Brain microvascular endothelial cell (primary cell): ENCODE results near the gene GRIA1.

ENCODE experiments used
- DNase-seq: peaks from one replicate; pipeline ENCODE4 v3.0.0-alpha.2; 2020
- H3K27ac ChIP-seq: fragments of 250-450 bp; sonication (Bioruptor Pico); 2 replicates; pipeline ENCODE4 v1.5.1; 2020; ENCODE audit warnings: mild to moderate bottlenecking, moderate library complexity
- H3K27me3 ChIP-seq: fragments of 250-450 bp; sonication (Bioruptor Pico); replicated peaks from 2 replicates; pipeline ENCODE4 v1.5.1; 2020; ENCODE audit warnings: mild to moderate bottlenecking
- H3K36me3 ChIP-seq: fragments of 250-450 bp; sonication (Bioruptor Pico); replicated peaks from 2 replicates; pipeline ENCODE4 v1.5.1; 2020; ENCODE audit warnings: mild to moderate bottlenecking
- H3K4me3 ChIP-seq: 2 replicates; pipeline ENCODE4 v1.5.1; 2011; ENCODE audit warnings: low read depth, mild to moderate bottlenecking, control low read depth, low read length, moderate library complexity
- in situ Hi-C: cut with HindIII; loops from 2 replicates; pipeline ENCODE4 v1.10.0; 2017; ENCODE audit warnings: low sequenced_read_pairs, low pct_ligation_motif_present
- TF ChIP-seq, protein P1 (sequence below): IDR thresholded peaks from 2 replicates; pipeline ENCODE4 v1.5.1; 2011; ENCODE audit warnings: low read depth, mild to moderate bottlenecking, moderate library complexity, low read length, control low read depth, inconsistent platforms; ENCODE audit errors: missing control alignments

GRIA1 gene

DNA sequence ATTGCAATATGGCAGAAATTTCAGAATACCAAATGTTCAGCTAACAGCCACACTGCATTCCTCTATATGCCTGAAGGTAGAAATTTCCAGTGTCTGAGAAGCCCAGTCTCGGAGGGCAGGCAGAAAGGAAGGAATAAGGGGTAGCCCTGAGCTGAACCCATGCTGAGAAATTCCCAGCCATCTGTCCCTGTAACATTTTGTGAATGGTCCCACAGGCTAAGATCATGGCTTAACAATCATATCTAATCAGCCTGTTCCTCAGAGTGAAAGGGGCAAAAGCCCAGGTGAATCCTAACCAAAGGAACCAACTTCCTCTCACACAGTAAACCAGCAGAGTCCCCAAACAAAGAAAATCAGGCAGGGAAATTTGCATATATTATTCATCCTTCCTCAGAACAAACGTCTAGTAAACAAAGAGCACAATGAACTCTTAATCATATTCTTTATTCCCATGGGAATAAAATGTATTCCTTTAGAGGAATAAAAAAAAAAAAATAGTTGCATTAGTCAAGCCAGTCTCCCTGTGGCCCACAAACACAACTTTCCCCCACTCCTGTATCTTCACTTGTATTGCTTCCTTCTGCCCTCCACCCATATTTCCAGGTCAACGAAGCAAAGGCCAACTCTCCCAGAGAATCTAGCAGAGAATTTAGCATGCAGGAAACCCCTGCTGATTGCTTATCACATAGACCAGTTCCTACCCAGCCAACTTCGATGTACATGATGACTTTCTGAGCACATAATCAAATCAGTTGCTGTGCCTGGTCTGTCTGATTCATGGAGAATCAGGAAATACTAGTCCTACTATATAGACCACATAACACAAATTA is 290.6 kb downstream of the GRIA1 start:
- in situ Hi-C loops, result no loop called here
- Histone ChIP-seq H3K27ac (no peak overlapping the region), H3K36me3 (no peaks in the 10 kb centered on the region), H3K4me3 (no peak overlapping the region), H3K27me3 (no peaks in the 10 kb centered on the region)
- TF ChIP-seq, protein P1, sequence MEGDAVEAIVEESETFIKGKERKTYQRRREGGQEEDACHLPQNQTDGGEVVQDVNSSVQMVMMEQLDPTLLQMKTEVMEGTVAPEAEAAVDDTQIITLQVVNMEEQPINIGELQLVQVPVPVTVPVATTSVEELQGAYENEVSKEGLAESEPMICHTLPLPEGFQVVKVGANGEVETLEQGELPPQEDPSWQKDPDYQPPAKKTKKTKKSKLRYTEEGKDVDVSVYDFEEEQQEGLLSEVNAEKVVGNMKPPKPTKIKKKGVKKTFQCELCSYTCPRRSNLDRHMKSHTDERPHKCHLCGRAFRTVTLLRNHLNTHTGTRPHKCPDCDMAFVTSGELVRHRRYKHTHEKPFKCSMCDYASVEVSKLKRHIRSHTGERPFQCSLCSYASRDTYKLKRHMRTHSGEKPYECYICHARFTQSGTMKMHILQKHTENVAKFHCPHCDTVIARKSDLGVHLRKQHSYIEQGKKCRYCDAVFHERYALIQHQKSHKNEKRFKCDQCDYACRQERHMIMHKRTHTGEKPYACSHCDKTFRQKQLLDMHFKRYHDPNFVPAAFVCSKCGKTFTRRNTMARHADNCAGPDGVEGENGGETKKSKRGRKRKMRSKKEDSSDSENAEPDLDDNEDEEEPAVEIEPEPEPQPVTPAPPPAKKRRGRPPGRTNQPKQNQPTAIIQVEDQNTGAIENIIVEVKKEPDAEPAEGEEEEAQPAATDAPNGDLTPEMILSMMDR, result no peak
- no peak for DNase-seq

DNA sequence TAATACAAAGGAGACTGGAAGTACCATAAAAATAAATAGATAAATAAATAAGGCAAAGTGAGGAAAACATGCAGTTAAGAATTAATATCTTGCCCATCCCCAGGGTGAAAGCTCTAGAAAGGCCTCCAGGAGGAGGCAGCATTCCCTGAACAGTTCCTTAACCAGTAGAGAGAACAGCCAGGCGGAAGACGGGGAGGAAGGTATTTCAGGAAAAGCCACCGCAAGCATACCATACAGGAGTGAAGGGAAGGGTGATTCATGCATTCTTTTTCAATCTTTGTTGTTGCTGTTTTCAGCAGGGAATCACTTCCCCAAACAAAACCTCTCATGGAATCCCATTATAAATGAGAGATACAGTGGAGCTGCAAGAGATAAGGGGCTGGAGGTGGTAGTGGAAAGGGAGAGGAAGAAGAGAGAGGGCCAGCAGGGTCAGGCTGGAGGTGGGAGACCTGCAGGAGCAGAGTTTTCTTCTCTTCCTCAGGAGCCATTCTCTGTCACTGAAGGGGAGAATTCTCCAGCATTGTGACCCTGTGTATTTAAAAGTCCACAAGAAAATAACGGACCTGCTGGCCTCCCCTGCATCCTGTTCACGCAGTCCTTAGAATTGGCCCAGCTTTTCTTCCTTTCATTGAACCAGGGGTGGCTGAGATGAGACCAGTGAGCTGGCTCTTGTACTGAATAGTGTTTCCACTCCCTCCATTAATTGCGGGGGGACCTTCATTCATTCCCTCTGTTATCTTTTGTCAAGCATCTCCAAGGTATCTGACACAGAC is 292.3 kb downstream of the GRIA1 start:
- TF ChIP-seq, protein P1, result peak; percentile 33
- Histone ChIP-seq H3K4me3 (no peak overlapping the region), H3K36me3 (no peaks in the 10 kb centered on the region), H3K27me3 (no peaks in the 10 kb centered on the region), H3K27ac (no peak overlapping the region)
- peak; percentile 38 for DNase-seq
- in situ Hi-C loops, result no loop called here

DNA sequence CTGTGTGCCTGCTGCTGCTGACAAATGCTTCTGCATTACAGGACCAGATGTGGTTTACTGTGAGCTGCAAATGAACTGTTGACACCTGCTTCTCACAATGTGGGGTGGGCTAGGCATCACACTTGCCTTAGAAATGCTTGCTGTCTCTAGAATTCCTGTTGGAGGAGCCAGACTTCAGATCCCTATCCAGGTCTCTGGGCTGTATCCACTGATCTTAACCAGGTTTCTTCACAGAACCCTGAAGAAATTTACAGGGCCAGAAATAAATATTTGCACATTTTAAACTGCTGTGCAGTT is 292.8 kb downstream of the GRIA1 start:
- in situ Hi-C loops, result no loop called here
- no peaks in the 10 kb centered on the region for H3K27me3 ChIP-seq
- no peak for DNase-seq
- TF ChIP-seq, protein P1, result no peak
- H3K4me3 ChIP-seq, result no peak overlapping the region
- no peak overlapping the region for H3K27ac ChIP-seq
- no peaks in the 10 kb centered on the region for H3K36me3 ChIP-seq

DNA sequence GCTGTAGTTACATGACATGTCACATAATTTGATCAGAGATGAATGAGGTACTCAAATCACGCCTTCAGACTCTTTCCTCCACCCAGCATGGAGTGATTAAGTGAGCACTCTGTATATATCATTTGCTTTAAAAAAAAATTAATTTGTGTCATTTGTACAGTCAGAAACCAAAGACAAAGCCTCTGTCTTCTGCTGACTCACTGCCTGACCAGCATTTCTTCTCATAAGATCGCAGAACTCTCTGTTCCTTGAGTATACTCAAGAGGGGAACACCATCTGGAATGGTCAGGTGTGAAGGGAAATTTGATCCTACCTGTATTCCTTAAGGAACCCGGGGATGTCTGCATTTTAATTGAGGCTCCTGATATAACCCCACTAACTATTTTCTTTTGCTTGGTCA is 293.8 kb downstream of the GRIA1 start:
- Histone ChIP-seq H3K27me3 (no peaks in the 10 kb centered on the region), H3K27ac (no peak overlapping the region), H3K36me3 (no peaks in the 10 kb centered on the region), H3K4me3 (no peak overlapping the region)
- TF ChIP-seq, protein P1, result no peak
- no peak for DNase-seq
- in situ Hi-C loops, result no loop called here

DNA sequence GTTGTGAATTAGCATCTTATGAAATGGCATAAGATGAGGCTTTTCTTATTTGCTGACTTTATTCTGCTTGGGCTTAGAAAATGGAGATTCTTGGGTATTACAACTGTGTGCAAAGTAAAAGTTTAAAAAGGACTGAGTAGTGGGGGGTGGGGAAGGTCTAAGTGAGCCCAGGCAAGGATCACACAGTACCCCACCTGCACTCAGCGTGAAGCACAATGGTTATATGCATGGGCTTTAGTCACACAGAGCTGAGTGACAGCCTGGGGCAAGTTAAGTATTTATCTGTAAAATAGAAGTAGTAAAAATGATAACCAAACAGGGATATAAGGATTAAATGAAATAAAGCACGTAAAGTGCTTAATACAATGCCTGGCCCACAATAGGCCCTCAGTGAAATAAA is 300.9 kb downstream of the GRIA1 start:
- in situ Hi-C loops, result no loop called here
- Histone ChIP-seq H3K27me3 (no peaks in the 10 kb centered on the region), H3K36me3 (no peaks in the 10 kb centered on the region), H3K27ac (no peak overlapping the region), H3K4me3 (no peak overlapping the region)
- TF ChIP-seq, protein P1, result no peak
- DNase-seq, result no peak
